Activated naive CD8-positive, alpha-beta T cell treated with anti-CD3 and anti-CD28 coated beads, Interleukin-2, amount 50 U/mL, for 24 hours (primary cell): ENCODE data around the gene RSPH10B2.
A peak's percentile ranks its signal among the peaks of the same experiment; 100 is the strongest.
"Not testable (repeated sequence)": the region's sequence is repeated elsewhere in the genome, so short reads cannot be mapped to it uniquely, and the experiment has no call there.

Experiments used
- ATAC-seq: fragments of 150-1000 bp; cut with Tn5 transposase; one replicate; pipeline ENCODE4 v1.10.0; 2021
- DNase-seq: peaks from one replicate; pipeline ENCODE4 v3.0.0; 2021
- H3K27ac Mint-ChIP-seq: one replicate; pipeline ENCODE4 v1.8.0; 2021; ENCODE audit warnings: mild to moderate bottlenecking, mixed read lengths
- H3K27me3 Mint-ChIP-seq: one replicate; pipeline ENCODE4 v1.8.0; 2021; ENCODE audit warnings: mixed read lengths
- H3K36me3 Mint-ChIP-seq: one replicate; pipeline ENCODE4 v1.8.0; 2021; ENCODE audit warnings: low read depth, mixed read lengths
- H3K4me1 Mint-ChIP-seq: one replicate; pipeline ENCODE4 v1.8.0; 2021; ENCODE audit warnings: mixed read lengths
- H3K4me3 Mint-ChIP-seq: one replicate; pipeline ENCODE4 v1.8.0; 2021; ENCODE audit warnings: mild to moderate bottlenecking, moderate library complexity, mixed read lengths
- H3K9me3 Mint-ChIP-seq: one replicate; pipeline ENCODE4 v1.8.0; 2021; ENCODE audit warnings: mixed read lengths

RSPH10B2 gene

DNA sequence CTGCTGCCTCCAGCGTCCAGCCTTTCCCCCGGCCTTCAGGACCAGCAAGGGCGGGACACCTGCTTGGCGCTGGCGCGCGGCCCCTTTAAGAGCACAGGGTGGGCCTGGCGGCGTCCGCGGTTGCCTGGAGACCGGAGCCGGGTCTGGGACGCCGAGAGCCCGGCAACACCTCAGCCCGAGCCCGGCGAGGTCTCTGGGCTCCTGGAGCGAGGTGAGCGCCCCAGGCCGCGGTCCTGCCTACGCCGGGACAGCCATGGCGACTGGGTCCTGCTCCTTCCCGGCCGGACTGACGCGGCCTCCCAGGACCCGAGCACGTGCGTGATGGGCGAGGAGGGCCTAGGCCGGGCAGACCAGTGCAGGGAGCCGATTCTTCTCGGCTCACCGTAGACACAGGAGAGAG is at the start of gene RSPH10B2:
Gene RSPH10B2 (plus strand): TSS at position 140 of the 400 bp plus-strand sequence. CDS start 3,575 bp downstream, outside the sequence.
- H3K27ac Mint-ChIP-seq, H3K36me3 Mint-ChIP-seq, H3K27me3 Mint-ChIP-seq, H3K9me3 Mint-ChIP-seq, DNase-seq, ATAC-seq, H3K4me3 Mint-ChIP-seq, H3K4me1 Mint-ChIP-seq: not testable (repeated sequence)

DNA sequence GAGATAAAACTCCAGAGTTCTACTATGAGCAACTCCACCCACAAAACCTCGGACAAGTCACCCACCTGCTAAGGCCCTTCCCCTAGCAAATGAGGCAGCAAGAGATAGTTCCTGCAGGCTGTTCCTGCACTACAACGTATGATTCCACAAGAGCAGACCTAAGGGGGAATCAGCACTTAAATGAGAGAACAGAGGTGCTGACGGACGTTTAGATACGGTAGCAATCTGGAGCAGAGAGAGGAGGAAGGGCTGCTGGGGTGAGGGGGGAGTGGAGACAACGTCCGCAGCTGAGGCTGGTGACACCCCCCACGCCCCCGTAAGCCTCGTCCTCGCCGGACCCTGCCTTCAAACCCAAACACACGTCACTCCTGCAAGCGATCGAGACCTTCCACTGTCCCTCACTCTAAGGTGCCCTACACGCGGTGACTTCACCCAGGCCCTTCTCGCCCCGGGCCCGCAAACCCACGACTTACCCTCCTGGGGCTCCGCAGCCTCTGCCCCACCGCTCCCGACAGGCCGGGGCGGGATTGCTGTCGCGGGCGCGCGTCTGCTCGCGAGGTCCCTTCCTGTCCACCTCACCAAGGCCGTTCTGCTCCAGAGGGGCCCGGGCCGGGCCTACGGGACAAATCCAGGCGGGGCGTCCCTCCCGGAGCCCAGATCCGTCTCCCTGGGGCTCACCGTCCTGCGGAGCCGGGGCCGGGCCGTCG is 47.8 kb upstream of the RSPH10B2 start:
- DNase-seq (peak; percentile 29), ATAC-seq (peak; percentile 27)
- H3K27me3 Mint-ChIP-seq: no peaks in the 10 kb centered on the region
- H3K27ac Mint-ChIP-seq: peak overlapping the region; percentile 94
- H3K36me3 Mint-ChIP-seq: peaks cover 37% of the 10 kb centered on the region
- peaks cover 33% of the 10 kb centered on the region for H3K9me3 Mint-ChIP-seq
- peaks cover 44% of the 10 kb centered on the region for H3K4me1 Mint-ChIP-seq
- H3K4me3 Mint-ChIP-seq: peak overlapping the region; percentile 90

DNA sequence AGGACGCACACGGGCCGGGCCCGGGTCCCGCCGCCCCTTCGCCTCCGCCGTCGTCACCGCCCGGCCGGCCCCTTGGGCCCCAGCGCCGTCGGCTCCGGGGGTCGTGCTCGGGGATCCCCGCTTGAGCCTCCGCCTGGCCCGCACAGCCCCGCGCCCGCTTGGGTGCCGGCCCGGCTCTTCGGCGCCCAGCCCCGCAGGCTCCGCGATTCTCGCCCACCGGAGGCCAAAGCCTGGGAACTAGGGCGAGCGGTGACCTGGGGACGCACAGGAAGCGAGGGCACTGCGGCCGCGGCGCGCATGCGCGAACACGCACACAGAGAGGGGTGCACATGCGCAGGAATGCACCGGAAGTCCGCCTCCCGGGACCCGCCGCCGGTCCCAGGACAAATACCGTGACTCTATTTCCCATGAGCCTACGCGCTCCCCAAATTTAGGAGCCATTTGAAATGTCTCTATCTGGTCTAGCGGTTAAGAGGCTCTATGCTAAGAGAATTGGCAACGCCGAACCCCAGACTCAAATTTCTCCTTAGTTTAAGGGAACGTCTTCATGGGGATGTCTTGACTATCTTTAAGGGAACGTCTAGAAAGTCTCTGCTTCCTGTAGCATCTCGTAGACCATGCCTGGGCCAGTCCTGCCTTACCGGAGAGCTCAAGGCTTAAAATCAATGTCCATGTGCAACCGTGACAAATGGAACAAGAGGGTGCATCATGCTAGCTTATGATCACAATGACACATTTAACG is 47.1 kb upstream of the RSPH10B2 start, which contains the start of gene ZNF12:
Gene ZNF12 (minus strand): TSS at position 282 of the 742 bp plus-strand sequence. CDS start 1,774 bp downstream, outside the sequence.
- H3K27me3 Mint-ChIP-seq: no peaks in the 10 kb centered on the region
- H3K4me1 Mint-ChIP-seq: peaks cover 41% of the 10 kb centered on the region
- peaks cover 37% of the 10 kb centered on the region for H3K36me3 Mint-ChIP-seq
- peak within 1 kb of the TSS; percentile 94 for H3K27ac Mint-ChIP-seq
- ATAC-seq: peak; percentile 92
- peak; percentile 99 for DNase-seq
- H3K9me3 Mint-ChIP-seq: peaks cover 27% of the 10 kb centered on the region
- peak within 1 kb of the TSS; percentile 90 for H3K4me3 Mint-ChIP-seq

DNA sequence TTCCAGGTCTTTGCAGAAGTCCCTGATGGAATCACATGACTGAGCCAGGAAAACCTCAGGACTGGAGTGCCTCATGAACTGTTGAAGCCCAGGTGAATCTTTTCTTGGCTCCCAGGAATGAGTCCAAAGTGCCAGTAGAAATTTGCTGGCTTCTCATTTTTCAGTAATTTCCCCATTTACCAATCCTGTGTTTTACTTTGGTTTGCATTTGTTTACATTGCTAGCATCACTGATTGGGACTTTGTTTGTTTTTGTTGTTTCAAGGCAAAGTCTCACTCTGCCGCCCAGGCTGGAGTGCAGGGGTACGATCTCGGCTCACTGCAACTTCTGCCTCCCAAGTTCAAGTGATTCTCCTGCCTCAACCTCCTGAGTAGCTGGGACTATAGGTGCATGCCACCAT is 45.6 kb upstream of the RSPH10B2 start:
- H3K36me3 Mint-ChIP-seq: peaks cover 31% of the 10 kb centered on the region
- peaks cover 32% of the 10 kb centered on the region for H3K4me1 Mint-ChIP-seq
- H3K27me3 Mint-ChIP-seq: no peaks in the 10 kb centered on the region
- peaks cover 18% of the 10 kb centered on the region for H3K9me3 Mint-ChIP-seq
- DNase-seq (no peak), ATAC-seq (no peak)
- no peak overlapping the region for H3K27ac Mint-ChIP-seq
- H3K4me3 Mint-ChIP-seq: peak overlapping the region; percentile 90

DNA sequence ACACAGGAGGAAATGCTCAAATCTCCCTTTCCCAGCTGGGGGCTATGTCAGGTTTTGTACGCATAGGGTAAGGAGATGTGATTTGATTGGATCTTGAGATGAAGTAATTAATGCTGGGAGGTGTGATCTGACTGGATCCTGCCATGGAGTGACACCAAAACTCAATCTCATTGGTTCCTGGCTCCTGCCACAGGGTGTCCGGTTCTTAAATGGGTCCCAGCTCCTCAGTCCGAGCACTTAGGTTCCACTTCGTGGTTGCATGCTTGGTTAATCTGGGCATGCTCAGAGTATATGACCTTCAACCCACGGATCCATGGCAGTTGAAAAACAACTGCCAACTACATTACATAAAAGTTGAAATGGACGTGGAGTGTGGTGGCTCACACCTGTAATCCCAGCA is 44.1 kb upstream of the RSPH10B2 start:
- Mint-ChIP-seq H3K9me3 (peaks cover 11% of the 10 kb centered on the region), H3K27ac (no peak overlapping the region), H3K4me1 (peaks cover 20% of the 10 kb centered on the region), H3K4me3 (no peak overlapping the region), H3K36me3 (peaks cover 19% of the 10 kb centered on the region), H3K27me3 (no peaks in the 10 kb centered on the region)
- peak; percentile 18 for DNase-seq
- no peak for ATAC-seq

DNA sequence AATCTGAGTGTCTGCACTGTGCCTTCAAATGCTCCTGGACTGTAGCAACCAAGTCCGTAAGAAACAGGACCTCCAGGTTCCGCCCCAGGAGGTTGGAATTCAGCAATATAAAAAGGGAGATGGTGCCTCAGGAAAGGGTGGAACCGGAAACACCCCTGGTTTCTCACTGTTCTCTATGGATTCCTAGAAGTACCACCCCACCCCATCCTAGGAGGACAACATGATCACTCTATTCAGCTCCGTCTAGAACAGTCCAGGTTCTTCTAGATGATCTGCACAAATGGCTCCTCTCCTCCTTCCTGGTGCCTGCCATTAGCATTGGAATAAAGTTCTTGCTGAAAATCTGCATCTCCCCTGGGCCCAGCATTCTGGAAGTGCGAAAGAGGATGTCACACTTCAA is 39.5 kb upstream of the RSPH10B2 start:
- Mint-ChIP-seq H3K4me3 (no peak overlapping the region), H3K27ac (no peak overlapping the region), H3K27me3 (peaks cover 18% of the 10 kb centered on the region), H3K9me3 (no peaks in the 10 kb centered on the region), H3K36me3 (no peaks in the 10 kb centered on the region), H3K4me1 (no peaks in the 10 kb centered on the region)
- ATAC-seq (no peak), DNase-seq (no peak)

DNA sequence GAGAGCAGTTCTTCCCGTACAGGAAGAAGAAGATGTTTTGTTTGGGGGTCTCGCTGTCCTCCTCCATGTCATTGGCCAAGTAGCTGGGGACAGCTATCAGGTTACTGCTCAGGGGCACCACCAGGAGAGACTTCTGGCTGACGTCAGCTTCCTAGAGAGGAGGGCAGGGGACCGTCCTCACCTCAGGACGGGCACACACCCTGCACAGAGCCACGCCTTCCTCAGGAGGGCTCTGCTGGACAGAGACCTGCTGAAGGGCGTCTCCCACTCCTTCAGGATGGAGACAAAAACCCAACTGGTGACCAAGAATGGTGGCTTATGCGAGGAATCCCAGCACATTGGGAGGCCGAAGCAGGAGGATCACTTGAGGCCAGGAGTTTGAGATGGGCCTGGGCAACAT is 38.0 kb upstream of the RSPH10B2 start:
- not testable (repeated sequence) for H3K27ac Mint-ChIP-seq, H3K9me3 Mint-ChIP-seq, ATAC-seq, H3K4me3 Mint-ChIP-seq, H3K4me1 Mint-ChIP-seq, DNase-seq, H3K36me3 Mint-ChIP-seq
- H3K27me3 Mint-ChIP-seq: peaks cover 20% of the 10 kb centered on the region

DNA sequence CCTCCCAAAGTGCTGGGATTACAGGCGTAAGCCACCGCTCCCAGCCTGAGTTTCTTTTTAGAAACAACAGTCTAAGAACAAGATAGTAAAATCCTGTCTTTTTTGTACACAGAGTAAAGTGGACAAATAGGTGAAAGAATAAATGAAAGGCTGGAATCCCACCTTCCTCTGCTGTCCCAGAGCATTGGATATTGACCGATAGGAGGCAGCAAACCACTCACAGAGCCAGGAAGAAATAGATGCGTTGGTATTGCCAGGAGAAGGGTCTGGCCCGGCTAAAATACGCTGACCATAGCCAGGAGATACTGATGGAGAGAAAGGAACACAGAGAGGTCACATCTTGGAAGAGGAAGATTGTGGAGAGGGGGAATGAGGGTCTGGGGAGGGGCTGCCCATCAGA is 35.8 kb upstream of the RSPH10B2 start:
- H3K4me3 Mint-ChIP-seq: no peak overlapping the region
- no peak for ATAC-seq
- H3K27me3 Mint-ChIP-seq: peaks cover 20% of the 10 kb centered on the region
- no peak for DNase-seq
- no peak overlapping the region for H3K27ac Mint-ChIP-seq
- H3K4me1 Mint-ChIP-seq: no peaks in the 10 kb centered on the region
- no peaks in the 10 kb centered on the region for H3K36me3 Mint-ChIP-seq
- H3K9me3 Mint-ChIP-seq: no peaks in the 10 kb centered on the region

DNA sequence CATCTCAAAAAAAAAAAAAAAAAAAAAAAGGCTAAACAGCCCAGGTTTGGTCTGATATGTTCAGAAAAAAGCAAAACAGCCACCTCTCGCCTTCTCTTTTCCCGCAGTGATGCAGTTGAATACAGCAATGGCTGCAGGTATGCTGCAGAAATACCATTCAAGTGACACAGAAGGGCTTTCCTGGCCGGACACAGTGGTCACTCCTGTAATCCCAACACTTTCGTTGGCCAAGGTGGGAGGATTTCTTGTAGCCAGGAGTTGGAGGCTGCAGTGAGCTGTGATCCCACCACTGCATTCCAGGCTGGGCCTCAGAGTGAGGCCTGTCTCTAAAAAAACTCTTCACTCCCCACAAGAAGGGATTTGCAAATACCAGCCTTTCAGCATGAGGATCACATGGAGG is 29.6 kb upstream of the RSPH10B2 start:
- not testable (repeated sequence) for DNase-seq, H3K27me3 Mint-ChIP-seq, ATAC-seq, H3K9me3 Mint-ChIP-seq, H3K27ac Mint-ChIP-seq, H3K4me3 Mint-ChIP-seq, H3K4me1 Mint-ChIP-seq, H3K36me3 Mint-ChIP-seq

DNA sequence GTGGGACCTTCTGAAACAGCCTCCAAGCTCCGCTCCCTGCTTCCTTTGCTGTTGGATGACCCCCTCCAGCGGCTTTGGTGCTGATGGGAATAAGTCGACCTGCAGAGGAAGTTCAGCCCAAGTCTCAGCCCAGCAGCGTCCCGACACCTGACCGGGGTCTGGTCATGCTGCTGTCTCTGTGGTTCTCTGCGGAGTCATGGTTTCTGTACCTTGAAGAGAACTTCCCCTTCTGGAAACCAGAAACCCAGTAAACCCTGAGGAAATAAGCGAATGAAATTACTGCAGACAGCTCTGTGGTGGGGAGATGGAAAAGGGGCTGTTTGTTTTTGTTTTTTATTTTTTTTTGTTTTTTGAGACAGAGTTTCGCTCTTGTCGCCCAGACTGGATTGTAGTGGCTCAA is 28.9 kb upstream of the RSPH10B2 start:
- peaks cover 3% of the 10 kb centered on the region for H3K36me3 Mint-ChIP-seq
- peaks cover 8% of the 10 kb centered on the region for H3K4me1 Mint-ChIP-seq
- H3K4me3 Mint-ChIP-seq: no peak overlapping the region
- ATAC-seq: no peak
- H3K9me3 Mint-ChIP-seq: no peaks in the 10 kb centered on the region
- peak; percentile 9 for DNase-seq
- no peaks in the 10 kb centered on the region for H3K27me3 Mint-ChIP-seq
- H3K27ac Mint-ChIP-seq: no peak overlapping the region

DNA sequence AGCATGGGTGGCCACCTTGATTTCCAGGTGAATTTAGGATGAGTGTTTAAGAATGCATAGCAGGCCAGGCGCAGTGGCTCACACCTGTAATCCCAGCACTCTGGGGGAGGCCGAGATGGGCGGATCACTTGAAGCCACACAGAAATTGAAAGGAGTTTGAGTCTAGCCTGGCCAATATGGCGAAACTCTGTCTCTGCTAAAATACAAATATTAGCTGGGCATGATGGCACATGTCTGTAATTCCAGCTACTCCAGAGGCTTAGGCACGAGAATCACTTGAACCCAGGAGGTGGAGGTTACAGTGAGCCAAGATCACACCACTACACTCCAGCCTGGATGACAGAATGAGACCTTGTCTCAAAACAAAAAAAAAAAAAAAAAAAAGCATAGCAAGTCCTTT is 27.6 kb upstream of the RSPH10B2 start:
- ATAC-seq, DNase-seq, H3K9me3 Mint-ChIP-seq, H3K36me3 Mint-ChIP-seq, H3K4me3 Mint-ChIP-seq, H3K27me3 Mint-ChIP-seq, H3K27ac Mint-ChIP-seq: not testable (repeated sequence)
- H3K4me1 Mint-ChIP-seq: peaks cover 15% of the 10 kb centered on the region

DNA sequence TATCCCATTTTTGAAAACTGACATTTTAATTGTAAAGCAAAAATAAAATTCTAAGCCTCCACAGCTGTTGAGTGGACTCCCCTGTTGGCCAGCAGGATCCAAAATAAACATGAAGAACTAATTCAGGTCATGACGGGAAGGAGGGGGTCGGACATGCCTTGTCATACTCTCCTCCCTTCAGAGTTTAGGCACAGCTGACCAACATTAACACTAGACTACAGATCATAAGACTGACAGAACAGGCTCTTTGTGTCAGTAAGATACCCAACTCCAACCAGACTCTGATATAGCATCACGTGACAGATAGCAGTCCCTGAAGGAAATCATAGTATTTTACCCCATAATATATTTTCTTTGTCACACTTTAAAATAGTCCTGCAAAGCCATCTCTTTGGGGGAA is 26.2 kb upstream of the RSPH10B2 start:
- no peaks in the 10 kb centered on the region for H3K27me3 Mint-ChIP-seq
- peaks cover 23% of the 10 kb centered on the region for H3K4me1 Mint-ChIP-seq
- no peaks in the 10 kb centered on the region for H3K9me3 Mint-ChIP-seq
- peaks cover 18% of the 10 kb centered on the region for H3K36me3 Mint-ChIP-seq
- no peak for DNase-seq
- H3K27ac Mint-ChIP-seq: no peak overlapping the region
- ATAC-seq: no peak
- no peak overlapping the region for H3K4me3 Mint-ChIP-seq

DNA sequence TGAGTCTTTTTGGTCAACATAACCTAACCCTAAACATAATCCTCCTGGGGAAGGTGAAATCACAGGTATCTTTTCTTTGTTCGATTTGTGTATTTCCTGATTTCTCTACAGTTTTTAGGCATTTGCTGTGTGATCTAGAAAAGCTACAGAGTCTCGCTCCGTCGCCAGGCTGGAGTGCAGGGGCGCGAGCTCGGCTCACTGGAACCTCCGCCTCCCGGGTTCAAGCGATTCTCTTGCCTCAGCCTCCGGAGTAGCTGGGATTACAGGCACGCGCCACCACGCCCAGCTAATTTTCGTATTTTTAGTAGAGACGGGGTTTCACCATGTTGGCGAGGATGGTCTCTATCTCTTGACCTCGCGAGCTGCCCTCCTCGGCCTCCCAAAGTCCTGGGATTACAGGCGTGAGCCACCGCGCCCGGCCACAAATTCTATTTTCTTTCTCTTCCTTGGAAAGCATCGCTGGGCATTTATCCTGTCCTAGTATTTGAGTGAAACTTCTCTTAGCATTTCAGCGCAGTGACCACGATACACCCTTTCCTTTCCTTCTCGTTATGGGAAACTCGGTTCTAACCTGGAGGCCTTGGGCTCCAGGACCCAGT is 24.9 kb upstream of the RSPH10B2 start:
- not testable (repeated sequence) for H3K27me3 Mint-ChIP-seq, H3K9me3 Mint-ChIP-seq, ATAC-seq, DNase-seq
- Mint-ChIP-seq H3K4me3 (peak overlapping the region; percentile 84), H3K36me3 (peaks cover 27% of the 10 kb centered on the region), H3K4me1 (peaks cover 29% of the 10 kb centered on the region), H3K27ac (peak overlapping the region; percentile 82)

DNA sequence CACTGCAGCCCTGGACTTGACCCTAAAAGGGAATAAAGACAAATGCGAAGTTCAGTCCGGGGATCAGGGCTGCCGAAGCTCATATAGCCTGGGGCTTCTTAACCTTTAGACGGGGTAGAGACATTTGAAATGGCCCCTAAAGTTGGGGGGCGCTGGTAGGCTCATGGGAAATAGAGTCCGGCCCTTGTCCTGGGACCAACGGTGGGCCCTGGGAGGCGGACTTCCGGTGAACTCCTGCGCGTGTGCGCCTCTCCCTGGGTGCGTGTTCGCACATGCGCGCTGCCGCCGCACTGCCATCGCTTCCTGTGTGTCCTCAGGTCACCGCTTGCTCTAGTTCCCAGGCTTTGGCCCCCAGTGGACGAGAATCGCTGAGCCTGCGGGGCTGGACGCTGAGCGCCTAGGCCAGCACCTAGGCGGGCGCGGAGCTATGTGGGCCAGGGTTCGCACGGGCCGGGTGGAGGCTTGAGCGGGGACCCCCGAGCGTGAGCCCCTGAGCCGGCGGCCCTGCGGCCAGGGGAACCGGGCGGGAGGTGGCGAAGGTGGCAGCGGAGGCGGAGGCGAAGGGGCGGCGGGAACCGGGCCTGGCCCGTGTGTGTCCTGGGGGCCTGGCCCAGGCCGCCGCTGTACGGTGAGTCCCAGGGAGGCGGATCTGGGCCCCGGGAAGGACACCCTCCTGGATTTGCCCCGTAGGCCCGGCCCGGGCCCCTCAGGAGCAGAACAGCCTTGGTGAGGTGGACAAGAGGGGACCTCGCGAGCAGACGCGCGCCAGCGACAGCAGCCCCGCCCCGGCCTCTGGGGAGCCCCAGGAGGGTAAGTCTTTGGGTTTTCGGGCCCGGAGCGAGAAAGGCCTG is 24.2 kb upstream of the RSPH10B2 start:
- peak overlapping the region; percentile 82 for H3K27ac Mint-ChIP-seq
- H3K9me3 Mint-ChIP-seq: no peaks in the 10 kb centered on the region

More for the DNA sequence above, 24.2 kb upstream of the RSPH10B2 start:
- ATAC-seq (peak; percentile 100), DNase-seq (peak; percentile 89)
- peaks cover 34% of the 10 kb centered on the region for H3K36me3 Mint-ChIP-seq
- H3K27me3 Mint-ChIP-seq: no peaks in the 10 kb centered on the region
- peaks cover 29% of the 10 kb centered on the region for H3K4me1 Mint-ChIP-seq
- H3K4me3 Mint-ChIP-seq: peak overlapping the region; percentile 84
